ENCODE measurements around the gene RERE. TPM values are rescaled to one million over a fixed set of nuclear protein-coding genes. Genes with fewer than 3 reads are reported as not detected.

Gene RERE
- total and polyA plus RNA-seq, 12 donors = 33.4 to 146 (median 72.7) TPM

DNA sequence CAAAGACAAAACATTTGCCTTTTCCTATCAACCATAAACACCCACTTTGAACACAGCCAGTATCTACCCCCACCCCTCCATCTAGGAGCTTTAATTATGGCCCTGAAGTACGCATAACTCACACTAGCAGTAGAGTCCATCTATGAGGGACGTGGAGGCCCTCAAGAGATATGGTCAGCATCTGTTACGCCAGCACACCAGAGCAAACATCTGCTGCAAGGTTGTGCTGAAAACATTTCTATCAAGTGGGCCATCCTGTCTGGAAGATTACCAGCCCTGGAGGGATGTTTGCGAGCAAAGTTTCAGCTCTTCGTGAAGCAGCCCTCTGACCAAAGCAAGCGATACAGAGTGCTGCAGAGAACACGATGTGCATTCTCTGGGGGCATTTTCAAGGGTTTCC is 424.9 kb downstream of the RERE start:
- intact Hi-C loops (cut with DNase I) = no loop called here
- no peak for TF ChIP-seq POLR2A (IDR thresholded peaks at IDR 0.05)
- TF ChIP-seq, protein P1, sequence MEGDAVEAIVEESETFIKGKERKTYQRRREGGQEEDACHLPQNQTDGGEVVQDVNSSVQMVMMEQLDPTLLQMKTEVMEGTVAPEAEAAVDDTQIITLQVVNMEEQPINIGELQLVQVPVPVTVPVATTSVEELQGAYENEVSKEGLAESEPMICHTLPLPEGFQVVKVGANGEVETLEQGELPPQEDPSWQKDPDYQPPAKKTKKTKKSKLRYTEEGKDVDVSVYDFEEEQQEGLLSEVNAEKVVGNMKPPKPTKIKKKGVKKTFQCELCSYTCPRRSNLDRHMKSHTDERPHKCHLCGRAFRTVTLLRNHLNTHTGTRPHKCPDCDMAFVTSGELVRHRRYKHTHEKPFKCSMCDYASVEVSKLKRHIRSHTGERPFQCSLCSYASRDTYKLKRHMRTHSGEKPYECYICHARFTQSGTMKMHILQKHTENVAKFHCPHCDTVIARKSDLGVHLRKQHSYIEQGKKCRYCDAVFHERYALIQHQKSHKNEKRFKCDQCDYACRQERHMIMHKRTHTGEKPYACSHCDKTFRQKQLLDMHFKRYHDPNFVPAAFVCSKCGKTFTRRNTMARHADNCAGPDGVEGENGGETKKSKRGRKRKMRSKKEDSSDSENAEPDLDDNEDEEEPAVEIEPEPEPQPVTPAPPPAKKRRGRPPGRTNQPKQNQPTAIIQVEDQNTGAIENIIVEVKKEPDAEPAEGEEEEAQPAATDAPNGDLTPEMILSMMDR (IDR thresholded peaks at IDR 0.05) = no peak
- Histone ChIP-seq H3K27ac (peak overlapping the region in 2 of 5 donors; percentile 13 to 42), H3K36me3 (replicated peaks in 1 of 2) (peaks cover 0 to 8% of the 10 kb centered on the region in 2 donors), H3K27me3 (no peaks in the 10 kb centered on the region), H3K4me1 (replicated peaks in 1 of 2) (peaks cover 24 to 64% of the 10 kb centered on the region in 2 donors), H3K9me3 (replicated peaks in 1 of 3) (no peaks in the 10 kb centered on the region), H3K4me3 (no peak overlapping the region)
- peak in 1 of 7 donors; percentile 15 for DNase-seq
- WGBS, 4 donors = 74 to 86% (median 79%) methylated on average over 7 of the region's 7 CpGs

DNA sequence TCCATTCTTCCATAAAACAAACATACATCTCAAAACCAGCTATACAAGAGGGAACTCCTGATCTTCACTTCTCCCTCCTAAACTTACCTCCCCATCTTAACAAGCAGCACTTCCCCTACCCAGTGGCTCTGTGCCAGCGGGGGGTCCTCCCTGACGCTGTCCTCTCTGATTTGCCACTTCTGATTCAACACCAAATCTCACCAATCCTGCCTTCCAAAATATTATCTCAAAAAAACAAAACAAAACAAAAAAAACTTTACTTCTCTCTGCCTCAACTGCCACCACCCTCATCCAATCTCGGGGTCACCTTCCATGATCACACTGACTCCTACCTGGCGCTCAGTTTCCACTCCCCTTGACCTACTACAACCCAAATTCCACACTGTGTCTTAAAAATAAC is 426.7 kb downstream of the RERE start:
- peak in 2 of 7 donors; percentile 13 to 19 for DNase-seq
- peaks cover 0 to 8% of the 10 kb centered on the region in 2 donors for H3K36me3 ChIP-seq (replicated peaks in 1 of 2)
- peak overlapping the region in 2 of 5 donors; percentile 11 to 52 for H3K27ac ChIP-seq
- no peaks in the 10 kb centered on the region for H3K27me3 ChIP-seq
- intact Hi-C loops (cut with DNase I) = no loop called here
- no peaks in the 10 kb centered on the region for H3K9me3 ChIP-seq (replicated peaks in 1 of 3)
- WGBS, 4 donors = 74 to 87% (median 82%) methylated on average over 4 of the region's 4 CpGs
- H3K4me1 ChIP-seq (replicated peaks in 1 of 2) = peaks cover 22 to 59% of the 10 kb centered on the region in 2 donors
- H3K4me3 ChIP-seq = no peak overlapping the region
- TF ChIP-seq, protein P1 (IDR thresholded peaks at IDR 0.05) = no peak
- no peak for TF ChIP-seq POLR2A (IDR thresholded peaks at IDR 0.05)

DNA sequence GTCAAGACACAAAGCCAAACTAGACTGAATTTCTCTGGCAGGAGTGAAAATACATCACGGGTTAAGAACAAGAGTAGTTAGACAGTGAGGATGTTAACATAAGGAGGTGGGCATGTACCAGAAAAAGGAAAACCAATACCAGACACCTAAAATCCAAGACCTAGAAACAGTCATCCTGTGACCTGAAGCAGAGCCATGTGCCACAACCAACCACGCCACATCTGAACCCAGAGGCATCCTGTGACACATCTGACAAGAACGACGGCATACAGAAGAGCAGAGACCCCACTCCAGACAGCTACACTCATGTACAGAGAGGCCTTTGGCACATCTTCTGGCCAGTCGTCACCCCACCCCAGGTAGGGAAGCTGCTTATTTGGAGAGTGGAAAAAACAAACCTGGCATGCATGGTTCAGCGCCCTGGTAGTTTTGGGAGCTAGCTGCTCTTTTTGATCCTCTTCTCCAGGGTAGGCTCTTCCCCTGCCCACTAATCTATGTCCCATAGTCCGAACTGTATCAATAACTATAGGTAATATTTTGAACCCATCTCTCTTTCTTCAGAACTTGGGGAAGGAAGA is 427.4 kb downstream of the RERE start:
- Histone ChIP-seq H3K36me3 (replicated peaks in 1 of 2) (peaks cover 0 to 8% of the 10 kb centered on the region in 2 donors), H3K27ac (peak overlapping the region in 1 of 5 donors; percentile 11), H3K9me3 (replicated peaks in 1 of 3) (no peaks in the 10 kb centered on the region), H3K4me3 (no peak overlapping the region), H3K27me3 (no peaks in the 10 kb centered on the region), H3K4me1 (replicated peaks in 1 of 2) (peaks cover 18 to 58% of the 10 kb centered on the region in 2 donors)
- no peak for TF ChIP-seq POLR2A (IDR thresholded peaks at IDR 0.05)
- TF ChIP-seq, protein P1 (IDR thresholded peaks at IDR 0.05) = no peak
- DNase-seq = peak in 1 of 7 donors; percentile 16
- intact Hi-C loops (cut with DNase I) = no loop called here
- WGBS, 4 donors = 82 to 94% (median 91%) methylated on average over 7 of the region's 7 CpGs

DNA sequence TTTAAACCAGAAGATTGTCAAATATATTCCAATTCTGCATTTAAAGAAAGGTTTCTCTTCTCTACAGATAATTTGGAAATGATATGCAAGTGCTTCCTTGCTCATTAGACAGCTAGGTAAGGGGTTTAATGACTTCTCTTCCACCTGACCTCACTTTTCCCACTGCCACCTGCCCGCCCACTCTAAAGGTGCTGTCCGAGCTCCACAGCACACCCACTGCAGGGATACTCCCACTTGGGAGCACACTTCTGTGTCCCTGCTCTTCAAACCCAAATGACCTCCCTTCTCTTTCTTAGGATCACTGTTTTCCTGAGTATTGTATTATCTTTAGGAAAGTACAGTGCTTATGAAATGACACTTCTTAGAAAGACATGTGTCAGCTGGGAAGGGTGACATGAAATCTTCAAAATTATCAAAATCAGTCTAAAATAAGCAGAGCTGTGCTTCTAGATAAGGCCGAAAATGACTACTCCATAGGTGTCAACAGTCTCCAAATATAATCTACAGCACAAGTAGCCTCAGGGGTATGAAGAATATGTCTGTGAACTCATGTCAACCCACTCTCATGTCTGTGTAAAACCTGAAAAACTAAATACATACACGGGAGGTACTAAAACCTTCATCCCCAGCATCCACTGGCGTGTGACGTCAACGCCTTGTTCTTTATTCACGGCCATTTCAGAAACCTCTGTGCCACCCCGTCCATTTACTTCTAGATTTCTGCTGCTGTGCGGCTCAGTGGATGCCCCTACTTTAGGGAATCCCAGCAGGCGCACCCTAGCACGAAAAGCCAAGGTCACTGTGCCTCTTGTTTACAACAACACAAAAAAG is 428.5 kb downstream of the RERE start:
- Histone ChIP-seq H3K36me3 (replicated peaks in 1 of 2) (peaks cover 0 to 8% of the 10 kb centered on the region in 2 donors), H3K4me3 (no peak overlapping the region), H3K4me1 (replicated peaks in 1 of 2) (peaks cover 22 to 58% of the 10 kb centered on the region in 2 donors), H3K27ac (peak overlapping the region in 1 of 5 donors; percentile 31), H3K9me3 (replicated peaks in 1 of 3) (no peaks in the 10 kb centered on the region), H3K27me3 (no peaks in the 10 kb centered on the region)
- DNase-seq = peak in 1 of 7 donors; percentile 19
- WGBS, 4 donors = 92 to 94% (median 93%) methylated on average over 12 of the region's 12 CpGs
- no peak for TF ChIP-seq POLR2A (IDR thresholded peaks at IDR 0.05)
- TF ChIP-seq, protein P1 (IDR thresholded peaks at IDR 0.05) = no peak
- intact Hi-C loops (cut with DNase I) = no loop called here

Measured in adrenal gland (tissue), 12 donors.